ENCODE data around the gene CAPN10.

DNA sequence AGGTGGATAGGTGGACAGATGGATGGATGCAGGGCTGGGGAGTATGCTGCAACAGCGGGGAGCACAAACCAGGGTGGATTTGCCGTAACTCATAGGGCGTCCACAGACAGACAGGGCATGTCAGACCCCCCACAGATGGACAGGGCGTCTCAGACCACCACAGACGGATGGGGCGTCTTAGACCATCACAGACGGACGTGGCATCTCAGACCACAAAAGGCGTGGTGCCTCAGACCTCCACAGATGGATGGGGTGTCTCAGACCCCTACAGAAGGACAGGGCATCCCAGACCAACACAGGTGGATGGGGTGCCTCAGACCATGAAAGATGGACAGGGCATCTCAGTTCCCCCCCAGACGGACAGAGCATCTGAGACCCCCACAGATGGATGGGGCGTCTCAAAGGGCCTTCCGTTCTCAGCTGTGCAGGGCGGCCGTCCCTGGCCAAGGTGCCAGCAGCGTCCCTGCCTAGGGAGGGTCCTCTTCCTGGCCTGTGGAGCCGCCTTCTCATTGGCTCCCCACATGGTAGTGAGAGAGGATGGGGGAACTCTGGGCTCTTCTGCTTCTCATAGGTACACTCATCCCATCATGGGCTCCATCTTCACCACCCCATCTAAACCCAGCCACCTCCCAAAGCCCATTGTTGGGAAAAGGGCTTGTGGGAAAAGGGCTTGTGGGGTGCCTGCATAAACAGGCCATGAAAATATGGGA is 30.8 kb upstream of the CAPN10 start:
- TF ChIP-seq POLR2A (IDR thresholded peaks at IDR 0.05): no peak
- TF ChIP-seq, protein P1, sequence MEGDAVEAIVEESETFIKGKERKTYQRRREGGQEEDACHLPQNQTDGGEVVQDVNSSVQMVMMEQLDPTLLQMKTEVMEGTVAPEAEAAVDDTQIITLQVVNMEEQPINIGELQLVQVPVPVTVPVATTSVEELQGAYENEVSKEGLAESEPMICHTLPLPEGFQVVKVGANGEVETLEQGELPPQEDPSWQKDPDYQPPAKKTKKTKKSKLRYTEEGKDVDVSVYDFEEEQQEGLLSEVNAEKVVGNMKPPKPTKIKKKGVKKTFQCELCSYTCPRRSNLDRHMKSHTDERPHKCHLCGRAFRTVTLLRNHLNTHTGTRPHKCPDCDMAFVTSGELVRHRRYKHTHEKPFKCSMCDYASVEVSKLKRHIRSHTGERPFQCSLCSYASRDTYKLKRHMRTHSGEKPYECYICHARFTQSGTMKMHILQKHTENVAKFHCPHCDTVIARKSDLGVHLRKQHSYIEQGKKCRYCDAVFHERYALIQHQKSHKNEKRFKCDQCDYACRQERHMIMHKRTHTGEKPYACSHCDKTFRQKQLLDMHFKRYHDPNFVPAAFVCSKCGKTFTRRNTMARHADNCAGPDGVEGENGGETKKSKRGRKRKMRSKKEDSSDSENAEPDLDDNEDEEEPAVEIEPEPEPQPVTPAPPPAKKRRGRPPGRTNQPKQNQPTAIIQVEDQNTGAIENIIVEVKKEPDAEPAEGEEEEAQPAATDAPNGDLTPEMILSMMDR (IDR thresholded peaks at IDR 0.05): no peak
- no peak for TF ChIP-seq EP300 (IDR thresholded peaks at IDR 0.05)

Measured in ovary (tissue), 3 donors.